HUDEP-2 (cell line): ENCODE data around the gene TLE4.
A peak's percentile ranks its signal among the peaks of the same experiment; 100 is the strongest.
"Not testable (repeated sequence)": the region's sequence is repeated elsewhere in the genome, so short reads cannot be mapped to it uniquely, and the experiment has no call there.

ENCODE experiments used
- DNase-seq, 76 experiments: peaks; one replicate each; lab custom pipeline; 2025; ENCODE audit not compliant: unreplicated experiment in 76 of 76; lab: John Stamatoyannopoulos, UW

The TLE4 gene

DNA sequence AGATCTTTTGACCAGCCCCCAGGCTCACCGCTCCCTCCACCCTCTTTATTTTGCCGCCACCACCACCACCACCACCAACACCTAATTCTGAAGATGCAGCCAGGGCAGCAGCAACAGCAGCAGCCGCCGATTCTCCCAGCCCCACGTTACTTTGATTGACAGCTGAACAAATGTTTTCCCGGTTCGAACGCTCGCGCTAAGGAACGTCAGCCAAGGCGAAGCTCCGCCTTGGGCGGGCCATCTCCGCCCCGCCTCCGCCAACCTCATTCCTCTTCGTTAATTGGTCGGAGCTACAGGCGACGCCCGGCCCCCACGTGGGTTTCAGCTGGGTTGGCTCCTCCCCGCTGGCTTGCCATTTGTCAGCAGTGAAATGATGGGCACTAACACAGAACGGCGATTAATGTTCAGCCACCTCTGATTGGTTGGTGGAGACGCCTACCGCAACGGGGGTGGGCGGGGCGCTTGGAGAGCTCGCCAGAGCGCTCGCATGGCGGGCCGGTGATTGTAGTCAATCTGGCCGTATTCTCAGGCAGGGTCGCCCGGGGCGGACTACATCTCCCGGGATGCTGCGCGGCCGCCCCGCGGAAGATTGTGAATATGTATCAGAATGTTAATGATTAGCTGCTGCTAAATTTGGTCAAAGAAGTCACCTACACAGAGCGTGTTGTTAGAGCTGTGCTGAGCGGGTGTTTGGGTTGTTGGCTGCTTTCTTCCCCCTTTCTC, at the start of gene TLE4:
Gene TLE4, plus strand, starts transcription at position 657 of the 723 bp plus-strand sequence. CDS start 826 bp downstream, outside the sequence.
- DNase-seq, result peak in 51 of 76 experiments; percentile 4 to 94 (median 76)

DNA sequence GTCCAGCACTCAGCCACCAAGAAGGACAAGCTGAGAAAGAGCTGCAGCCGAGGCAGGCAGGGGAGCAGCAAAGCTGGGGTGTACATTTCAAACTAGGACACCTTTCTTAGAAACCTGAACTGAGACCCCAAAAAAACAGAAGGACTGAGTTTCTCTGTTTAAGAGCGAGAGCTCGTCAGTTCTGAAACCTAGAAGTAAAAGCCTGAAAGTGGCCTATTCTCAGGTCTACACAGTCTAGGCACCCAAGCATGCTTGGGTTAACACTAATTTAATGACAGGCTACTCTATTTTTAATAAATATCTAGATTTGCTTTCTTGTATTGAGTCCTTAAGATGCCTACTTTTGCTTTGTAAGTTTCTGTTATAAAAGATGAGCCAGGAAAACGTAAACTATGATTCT, 49.0 kb upstream of the TLE4 start:
- DNase-seq, result no peak

DNA sequence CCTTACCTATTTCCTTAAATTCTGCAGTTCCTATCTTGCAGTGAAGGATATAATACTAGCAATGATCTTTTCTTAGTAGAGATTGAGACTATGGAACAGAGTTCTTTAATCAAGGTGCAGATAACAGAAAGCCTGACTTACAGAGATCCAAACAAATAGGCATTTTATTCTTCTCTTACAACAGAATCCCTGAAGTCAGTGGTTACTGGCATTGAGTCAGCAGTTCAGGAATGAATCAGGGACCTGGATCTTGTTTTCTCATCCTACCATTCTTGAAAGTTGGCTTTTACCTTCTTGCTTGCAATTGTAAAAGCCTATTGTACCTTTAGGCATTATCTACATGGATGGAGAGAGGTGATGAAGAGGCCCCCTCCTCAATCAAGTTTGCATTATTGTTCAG, 47.5 kb upstream of the TLE4 start:
- no peak for DNase-seq

DNA sequence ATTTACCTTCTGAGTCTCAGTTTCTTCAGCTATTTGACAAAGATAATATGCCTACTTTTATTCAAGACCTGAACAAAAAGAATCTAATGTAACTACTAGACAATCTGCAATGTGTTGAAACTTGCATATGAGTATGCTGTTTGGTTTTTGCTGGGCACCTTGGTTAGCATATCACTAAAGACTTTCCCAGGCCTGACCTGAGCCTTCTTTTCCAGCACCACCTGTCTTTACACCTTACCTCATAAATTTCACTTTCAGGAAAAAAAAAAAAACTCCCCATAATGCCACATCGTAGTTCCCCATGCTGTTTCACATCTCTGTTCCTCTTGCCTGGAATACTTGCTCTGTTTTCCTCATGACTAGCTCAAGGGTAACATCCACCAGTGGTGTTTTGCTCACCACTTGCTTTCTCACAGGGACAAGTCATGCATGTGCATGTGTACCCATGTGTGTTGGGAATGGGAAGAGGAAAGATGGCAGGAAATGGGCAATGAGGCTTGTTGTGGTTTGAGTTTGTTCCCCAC, 45.6 kb upstream of the TLE4 start:
- DNase-seq, result no peak

DNA sequence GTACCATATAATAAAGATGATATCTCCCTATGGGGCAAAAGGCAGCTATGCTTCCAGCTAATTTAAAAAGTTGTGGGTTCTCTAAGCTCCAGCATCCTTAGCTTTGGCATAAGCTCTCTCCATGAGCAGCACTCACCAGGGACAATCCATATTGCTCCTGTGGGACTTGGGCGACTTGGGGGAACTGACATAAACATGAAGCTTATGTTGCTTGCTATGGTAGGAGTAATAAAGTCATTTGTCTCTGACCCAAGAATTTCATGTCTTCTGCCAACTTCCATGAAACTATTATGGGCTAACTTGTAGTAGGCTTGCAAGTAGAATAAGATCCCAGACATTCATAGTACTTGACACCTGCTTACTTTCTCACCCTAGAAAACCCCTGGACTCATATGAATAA, 36.2 kb upstream of the TLE4 start:
- no peak for DNase-seq

DNA sequence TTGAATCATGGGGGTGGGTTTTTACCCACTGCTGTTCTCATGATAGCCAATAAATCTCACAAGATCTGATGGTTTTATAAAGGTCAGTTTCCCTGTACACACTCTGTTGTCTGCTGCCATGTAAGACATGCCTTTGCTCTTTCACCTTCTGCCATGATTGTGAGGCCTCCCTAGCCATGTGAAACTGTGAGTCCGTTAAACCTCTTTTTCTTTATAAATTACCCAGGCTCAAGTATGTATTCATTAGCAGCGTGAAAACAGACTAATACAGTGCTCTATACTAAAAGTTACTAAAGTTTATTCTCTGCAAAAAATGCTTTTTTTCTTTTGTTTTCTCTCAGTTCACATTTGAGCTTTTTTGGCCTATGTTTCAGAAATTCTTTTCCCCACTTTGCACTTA, 33.9 kb upstream of the TLE4 start:
- DNase-seq, result no peak

DNA sequence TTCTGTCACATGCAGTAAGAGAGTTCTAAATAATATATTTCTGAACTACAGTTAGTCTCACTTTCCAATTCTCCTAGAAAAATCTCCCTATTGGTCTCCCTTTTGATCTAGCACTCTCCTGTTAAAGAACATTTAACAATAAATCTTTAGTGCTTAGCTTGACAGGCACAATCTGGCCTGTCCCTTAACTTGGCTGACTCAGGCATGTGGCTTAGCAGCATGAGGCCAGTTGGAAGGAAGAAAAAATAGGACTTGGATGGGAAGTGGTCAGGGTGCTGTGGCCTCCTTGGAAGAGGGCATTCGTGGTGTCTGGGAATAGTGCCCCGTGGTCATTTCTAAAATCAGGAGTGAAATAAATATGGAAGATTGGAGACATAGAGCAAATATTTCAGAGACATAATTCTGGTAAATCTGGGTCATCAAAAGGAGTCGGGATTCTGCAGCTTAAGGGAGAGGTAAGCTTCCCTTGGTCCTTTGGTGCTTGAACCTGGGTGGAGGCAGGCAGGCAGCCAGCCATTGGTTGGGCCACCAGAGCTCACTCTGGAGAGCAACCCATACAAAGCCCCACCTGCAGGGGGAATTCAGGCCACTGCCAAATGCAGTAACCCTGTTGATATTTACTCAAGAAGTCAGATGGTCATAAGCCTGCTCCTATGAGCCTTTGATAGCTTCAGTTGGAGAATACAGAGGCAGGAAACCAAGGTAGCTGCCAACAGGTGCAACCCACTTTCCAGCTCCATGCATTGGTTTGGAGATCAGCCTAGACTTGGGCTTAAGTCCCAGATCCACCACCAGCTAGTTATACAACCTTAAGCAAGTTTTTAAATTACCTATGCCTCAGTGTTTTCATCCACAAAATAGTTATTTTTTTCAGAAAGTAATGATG, 28.8 kb upstream of the TLE4 start:
- DNase-seq, result no peak

DNA sequence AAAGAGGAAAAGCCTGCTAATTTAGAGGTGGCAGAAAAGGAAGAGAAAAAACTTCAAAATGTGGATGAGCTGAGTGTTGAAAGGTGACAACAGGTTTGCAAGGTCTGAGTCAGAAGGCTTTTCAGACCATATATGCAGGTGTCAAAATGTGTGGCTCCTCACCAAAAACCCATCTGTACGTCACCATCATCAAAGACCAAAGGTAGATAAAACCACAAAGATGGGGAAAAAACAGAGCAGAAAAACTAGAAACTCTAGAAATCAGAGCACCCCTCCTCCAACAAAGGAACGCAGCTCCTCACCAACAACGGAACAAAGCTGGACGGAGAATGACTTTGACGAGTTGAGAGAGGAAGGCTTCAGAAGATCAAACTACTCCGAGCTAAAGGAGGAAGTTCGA, 27.4 kb upstream of the TLE4 start:
- not testable (repeated sequence) for DNase-seq

DNA sequence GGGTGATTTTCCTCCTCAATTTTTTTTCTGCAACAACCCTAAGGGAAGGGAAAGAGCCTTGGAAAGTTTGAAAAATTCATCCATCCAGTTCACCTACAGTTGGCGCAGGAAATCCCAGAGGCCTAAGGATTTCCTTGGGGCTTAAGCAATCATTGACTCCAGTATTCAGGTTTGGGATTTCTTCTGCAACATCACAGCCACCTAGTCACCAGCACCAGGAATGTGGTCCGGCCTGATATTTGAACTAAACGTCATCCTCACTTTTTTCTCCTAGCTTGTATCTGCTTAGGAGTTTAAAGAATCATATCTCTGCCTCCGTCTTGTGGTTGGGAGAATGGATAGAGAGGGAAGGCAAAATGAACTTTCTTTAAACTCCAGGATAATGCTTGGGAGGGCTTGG, 20.2 kb upstream of the TLE4 start:
- no peak for DNase-seq

DNA sequence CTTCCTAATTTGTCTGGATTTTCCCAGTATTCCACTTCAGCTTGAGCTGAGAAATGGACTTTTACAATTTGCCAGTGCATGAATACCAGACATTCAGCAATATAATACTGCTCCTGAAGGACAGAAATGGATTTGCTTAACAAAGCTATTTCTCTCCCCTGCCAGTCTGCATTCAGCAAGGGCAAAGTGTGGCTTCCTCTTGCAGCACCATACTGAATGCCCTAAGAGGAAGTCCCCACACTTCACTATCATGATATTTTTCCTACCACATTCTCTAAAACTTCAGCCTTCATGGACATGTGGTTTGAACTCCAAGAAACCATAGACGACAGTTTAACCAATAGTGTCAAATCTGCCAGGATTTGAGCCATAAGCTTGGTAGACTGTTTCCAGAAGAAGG, 19.8 kb upstream of the TLE4 start:
- no peak for DNase-seq

DNA sequence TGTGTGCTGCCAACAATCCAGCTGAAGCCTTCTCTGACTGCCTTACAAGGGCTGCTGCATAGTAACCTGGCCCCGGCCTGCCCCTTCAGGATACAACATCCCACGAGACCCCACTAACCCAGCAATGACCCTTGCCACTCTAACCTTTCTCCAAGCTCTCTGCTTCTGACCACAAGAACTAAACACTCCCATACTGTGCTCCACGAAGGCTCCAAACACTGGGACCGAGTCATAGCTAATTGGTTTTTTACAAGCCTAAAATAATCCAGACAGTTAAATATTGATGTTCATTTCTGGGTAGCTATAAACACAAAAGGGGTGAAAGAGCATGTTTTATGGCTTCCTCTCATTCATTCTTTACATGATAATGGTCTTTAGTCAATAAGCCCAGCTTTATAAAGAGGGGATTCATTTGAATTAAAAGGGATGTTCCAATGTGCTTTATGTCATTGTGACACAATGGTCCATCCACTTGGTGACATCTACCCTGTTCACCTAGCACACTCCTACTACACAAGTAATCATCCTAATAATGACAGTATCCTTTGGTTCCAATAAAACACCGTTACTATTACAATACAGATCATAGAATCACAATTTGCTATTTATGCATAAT, 16.2 kb upstream of the TLE4 start:
- no peak for DNase-seq

DNA sequence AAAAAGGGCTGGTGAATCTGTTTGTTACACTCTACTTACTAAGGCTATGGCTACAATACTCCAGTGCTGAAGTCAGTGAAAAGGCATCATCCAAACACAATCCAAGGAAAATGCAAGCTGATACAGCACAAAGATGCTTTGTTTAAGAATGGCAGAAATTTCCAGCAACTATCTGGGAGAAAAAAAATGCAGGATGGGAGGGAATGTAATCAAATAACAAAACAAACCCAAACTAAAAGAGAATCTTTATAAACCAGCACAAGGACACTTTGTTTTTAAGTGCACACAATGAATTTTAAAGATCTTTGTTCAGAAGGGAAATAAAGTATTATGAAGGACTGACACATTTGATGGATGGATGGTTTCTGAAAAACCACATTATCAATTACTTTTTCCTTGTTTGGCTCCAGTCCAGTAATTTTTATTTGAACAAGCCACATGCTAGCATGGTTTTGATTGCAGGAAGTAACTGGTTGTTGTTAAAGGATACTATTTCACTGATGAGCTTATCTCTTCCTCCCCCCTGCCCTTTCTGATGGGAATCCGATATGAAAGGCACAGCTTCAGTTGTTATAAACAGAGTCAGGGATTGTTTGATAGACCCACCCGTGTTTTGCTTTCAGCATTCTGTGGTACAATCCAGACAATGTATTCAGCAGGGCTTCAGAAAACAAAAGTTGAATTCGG, 12.1 kb upstream of the TLE4 start:
- no peak for DNase-seq

DNA sequence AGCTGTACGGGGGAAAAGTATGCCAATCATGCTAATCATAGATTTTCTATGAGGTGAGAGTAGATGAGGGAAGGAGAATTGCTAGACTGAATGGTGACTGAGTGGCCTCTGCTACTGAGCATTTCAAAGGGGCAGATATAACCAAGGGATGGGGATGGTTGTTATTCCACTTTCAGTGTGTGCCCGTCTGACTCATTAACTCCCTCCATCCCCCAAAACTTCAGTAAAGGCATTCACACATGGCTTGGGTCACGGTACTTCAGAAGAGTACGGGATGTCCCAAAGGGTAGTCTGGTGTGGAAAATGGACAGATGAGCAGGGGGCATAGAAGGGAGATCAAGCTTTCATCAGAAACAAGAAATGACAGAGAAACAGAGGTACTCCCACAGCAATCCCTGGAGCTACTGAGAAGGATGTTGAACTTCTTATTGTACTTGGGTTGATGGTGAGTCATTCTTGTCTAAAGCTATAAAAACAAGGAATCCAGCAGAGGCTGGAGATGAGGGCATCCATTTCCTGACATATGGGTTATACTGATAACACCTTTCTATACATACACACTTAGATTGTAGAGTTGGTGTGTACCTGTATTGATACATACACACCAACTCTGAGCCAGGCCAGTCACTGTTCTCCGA, 8.9 kb upstream of the TLE4 start:
- no peak for DNase-seq

DNA sequence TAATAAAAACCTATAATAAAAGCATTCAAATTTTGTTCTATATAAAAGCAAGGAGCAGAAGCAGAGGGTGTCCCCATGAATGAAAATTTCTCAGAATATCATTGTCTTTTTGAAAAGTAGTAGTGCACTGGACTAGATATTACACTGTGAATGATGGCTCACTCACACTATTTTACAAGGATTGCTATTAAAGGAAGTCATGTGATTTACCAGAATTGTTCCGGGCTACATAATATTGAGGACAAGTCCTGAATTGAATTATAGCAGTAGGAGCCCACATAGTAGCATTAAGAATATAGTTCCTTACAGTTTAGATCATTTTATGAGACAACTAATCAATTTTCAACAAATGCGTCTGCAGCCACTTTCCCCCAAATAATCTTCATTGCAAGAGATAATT, 7.7 kb upstream of the TLE4 start:
- DNase-seq, result no peak

DNA sequence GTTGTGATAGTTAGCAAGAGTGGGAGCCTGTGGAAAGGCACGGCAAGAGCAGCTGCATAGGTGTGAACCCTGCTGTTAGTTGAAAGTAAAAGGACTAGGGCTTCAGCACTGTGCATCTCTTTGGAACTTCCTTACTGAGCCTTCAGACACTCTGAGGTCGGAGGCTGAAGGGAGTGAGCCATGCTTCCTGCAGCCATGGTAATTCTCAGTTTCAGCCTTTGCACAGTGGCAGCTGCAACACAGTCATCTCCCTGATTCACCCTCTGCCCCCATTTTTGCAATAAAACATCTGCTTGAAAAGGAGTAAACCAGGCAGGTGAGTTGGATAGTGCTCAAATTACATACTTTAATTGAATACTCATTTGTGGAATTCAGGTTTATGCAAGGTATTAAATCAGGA, 6.5 kb upstream of the TLE4 start:
- no peak for DNase-seq

DNA sequence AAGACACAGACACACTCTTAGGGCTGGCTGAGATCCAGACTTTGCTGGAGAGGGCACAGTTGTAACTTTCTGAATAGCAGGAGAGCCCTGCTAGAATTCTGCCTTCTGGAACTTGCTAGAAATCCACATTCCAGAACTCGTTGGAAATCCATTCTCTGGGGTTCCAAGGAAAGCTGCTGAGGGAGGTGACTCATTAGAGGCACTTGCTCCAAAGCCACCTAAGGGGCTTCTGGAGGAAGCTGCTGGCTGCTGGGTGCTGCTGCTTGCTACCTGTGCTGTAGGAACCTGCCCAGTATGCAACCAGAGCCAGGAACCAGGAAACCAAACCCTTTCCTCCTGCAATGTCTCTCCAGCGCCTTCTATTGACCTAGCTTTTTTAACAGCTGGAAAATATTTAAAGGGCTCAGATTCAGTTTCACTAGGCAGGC, 4.1 kb upstream of the TLE4 start:
- no peak for DNase-seq

DNA sequence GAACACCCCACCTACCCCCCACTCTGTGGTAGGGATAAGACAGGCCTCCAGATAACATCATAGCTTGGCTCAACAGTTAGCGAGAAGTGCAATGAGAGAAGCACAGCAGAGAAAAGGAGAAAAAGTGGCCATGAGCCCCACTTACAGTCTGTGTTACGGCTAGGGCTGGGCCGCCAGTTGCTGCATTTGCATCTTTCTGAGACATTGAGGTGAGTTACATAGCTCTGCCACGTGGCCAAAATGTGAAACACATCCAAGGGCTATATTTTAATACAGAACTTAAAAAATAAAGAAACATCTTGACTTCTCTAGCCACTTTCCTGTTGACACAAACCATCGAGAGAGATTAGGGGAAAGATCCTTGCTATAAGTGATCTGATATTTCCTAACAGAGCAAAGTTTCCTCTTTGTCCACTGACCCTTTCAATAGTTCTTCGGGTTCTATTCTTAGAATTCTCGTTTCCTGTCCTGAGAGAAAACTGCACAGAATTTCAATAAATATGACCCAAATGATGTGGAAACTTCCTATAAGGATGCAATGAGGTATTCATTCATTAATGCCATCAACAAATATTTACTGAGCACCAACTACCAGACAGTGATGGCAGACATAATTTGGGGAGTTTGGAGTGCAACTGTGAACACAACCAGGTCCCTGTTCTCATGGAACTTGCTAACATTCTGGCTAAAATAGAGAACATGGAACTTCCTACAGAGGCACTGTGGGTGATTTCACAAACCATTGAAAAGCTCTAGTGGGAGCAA, 3.2 kb upstream of the TLE4 start:
- DNase-seq, result no peak

DNA sequence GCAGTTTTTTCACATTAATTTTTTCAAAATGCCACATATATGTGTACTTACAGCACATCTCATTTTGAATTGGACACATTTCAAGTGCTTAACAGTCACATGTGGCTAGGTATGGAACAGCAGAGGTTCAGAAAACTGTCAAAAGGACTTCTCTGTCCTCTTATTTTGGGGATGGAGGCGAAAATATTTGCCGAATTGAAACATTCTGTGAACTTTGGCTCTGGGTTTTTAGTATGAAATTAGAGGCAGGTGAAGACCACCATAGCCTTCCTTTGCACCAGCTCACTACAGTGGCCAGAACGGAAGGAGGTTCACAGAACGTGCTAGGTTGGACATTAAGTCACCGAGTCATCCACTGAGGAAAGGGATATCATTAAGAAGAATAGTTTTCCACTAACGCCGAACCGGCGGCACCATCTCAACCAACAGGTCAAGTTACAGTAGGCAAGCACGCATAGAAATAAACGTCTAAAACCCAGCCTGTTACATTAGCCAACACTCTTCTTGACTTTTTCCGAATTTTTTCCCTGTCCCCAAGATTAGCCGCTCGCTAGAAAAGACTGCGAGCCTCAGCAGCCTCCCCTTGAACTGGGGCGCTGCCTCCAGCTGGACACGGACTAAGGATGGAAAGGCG, 1.8 kb upstream of the TLE4 start:
- no peak for DNase-seq
